ENCODE results near the gene PLEKHH1.
"Not testable (repeated sequence)": the region's sequence is repeated elsewhere in the genome, so short reads cannot be mapped to it uniquely, and the experiment has no call there.

Gene PLEKHH1

DNA sequence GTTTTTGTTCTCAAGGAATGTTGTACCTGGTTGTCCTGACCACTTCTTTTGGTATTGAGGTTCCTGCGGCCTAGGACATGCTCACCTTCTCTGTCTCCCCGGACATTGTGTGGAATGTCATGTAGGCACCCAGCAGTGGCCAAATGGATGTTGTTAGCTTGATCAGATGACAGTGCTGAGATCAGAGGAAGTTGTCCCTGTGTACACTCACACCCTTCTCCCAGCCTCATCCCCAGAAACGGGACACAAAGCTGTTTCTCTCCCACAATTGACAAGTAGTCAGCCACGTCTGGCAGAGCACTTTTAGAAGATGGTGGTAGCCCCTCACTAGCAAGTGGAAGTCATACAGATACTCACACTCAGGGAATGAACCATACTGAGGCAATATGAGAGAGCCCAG lies 3.0 kb downstream of the PLEKHH1 start:
- DNase-seq: no peak

DNA sequence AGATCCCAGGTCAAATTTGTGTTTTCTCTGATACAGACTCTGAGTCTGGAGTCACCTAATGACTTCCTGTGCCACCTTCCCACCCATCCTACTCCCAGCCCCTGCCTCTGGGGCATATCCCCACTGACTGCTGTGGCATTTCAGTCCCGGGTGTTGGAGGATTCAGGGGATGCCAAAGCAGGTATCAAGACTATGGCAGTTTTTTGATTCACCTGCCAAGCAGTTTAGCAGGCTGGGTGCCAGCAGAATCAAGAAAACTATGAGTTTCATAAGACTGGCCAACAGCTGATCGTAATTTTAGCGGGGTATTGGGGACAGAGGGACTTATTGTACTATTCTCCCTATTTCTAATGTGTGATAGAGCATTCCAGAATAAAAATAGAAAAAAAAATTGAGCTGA lies 4.6 kb downstream of the PLEKHH1 start:
- no peak for DNase-seq

- no peak for DNase-seq
Measured at GRCh38 chr14:67538501-67538900, 5.4 kb downstream of the PLEKHH1 start.

GRCh38 chr14:67539116-67539515 lies 6.0 kb downstream of the PLEKHH1 start:
- DNase-seq: no peak

GRCh38 chr14:67541448-67542387 lies 8.6 kb downstream of the PLEKHH1 start:
- no peak for DNase-seq

- not testable (repeated sequence) for DNase-seq
Measured at GRCh38 chr14:67542620-67543019, 9.5 kb downstream of the PLEKHH1 start.

- no peak for DNase-seq
Measured at GRCh38 chr14:67544590-67544989, 11.5 kb downstream of the PLEKHH1 start.

GRCh38 chr14:67547224-67547780 lies 14.2 kb downstream of the PLEKHH1 start:
- DNase-seq: no peak

GRCh38 chr14:67549734-67550133 lies 16.6 kb downstream of the PLEKHH1 start:
- DNase-seq: no peak

DNA sequence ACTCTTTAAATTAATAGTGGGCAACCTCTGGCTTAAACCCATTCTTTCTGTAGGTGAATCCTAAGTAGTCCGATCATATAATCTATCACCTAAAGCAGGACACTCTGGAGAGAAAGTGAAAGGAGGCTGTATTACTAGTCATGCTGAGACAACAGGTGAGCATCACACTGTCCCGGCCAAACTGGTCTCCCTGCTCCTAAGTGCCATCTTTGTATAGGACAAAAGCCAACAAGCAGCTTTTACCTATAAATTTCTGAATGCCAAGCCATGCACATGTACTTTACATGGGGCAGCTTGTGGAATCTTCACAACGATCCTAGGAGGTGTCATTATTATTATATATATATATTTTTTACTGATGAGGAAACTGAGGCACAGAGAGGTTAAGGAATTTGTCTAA lies 18.0 kb downstream of the PLEKHH1 start:
- DNase-seq: no peak

- no peak for DNase-seq
Measured at GRCh38 chr14:67551940-67552339, 18.9 kb downstream of the PLEKHH1 start.

GRCh38 chr14:67553547-67553946 lies 20.5 kb downstream of the PLEKHH1 start:
- DNase-seq: no peak

- no peak for DNase-seq
Measured at GRCh38 chr14:67554341-67554740, 21.3 kb downstream of the PLEKHH1 start.

DNA sequence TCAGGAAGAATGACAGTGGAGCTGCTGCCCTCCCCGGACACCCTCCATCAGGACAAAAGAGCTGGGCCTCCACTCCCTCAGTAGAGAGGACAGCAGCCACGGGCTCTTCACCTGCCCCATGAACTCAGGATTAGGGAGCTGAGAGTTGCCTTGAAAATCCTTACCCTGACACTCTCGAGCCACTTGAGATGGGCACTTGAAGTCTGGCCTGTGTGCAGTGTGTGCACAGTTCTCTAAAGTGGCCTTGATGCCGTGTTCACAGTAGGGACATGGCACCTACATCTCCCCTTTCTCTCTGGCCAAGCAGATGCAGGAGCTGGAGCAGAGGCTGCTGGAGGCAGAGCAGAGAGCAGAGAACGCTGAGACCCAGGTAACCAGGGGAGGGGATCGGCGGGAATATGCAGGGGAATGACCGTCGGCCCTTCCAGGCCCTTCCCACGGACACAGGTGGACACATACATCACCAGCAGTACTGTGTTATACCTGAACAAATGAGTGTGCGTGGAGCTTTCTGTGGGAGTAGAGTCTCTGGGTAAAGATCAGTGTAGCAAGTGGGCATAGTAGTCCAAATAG lies 22.5 kb downstream of the PLEKHH1 start:
- no peak for DNase-seq

GRCh38 chr14:67556671-67557070 lies 23.6 kb downstream of the PLEKHH1 start:
- no peak for DNase-seq

DNA sequence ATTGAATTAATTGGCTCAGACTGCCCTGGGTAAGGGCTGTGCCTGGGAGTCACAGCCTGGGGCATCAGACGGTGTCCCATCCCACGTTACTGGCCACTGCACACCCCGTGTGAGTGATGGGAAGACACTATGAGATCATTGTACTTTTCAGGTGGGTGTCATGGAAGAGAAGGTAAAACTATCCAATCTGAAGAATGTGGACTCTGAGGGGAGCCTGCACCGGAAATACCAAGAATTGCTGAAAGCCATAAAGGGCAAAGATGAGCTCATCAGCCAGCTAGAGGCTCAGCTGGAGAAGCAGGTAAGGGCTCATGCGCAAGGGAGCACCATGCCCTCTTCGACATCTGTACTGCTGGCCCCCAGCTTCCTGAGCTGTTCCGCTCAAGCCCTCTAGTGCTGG lies 24.0 kb downstream of the PLEKHH1 start:
- DNase-seq: no peak

DNA sequence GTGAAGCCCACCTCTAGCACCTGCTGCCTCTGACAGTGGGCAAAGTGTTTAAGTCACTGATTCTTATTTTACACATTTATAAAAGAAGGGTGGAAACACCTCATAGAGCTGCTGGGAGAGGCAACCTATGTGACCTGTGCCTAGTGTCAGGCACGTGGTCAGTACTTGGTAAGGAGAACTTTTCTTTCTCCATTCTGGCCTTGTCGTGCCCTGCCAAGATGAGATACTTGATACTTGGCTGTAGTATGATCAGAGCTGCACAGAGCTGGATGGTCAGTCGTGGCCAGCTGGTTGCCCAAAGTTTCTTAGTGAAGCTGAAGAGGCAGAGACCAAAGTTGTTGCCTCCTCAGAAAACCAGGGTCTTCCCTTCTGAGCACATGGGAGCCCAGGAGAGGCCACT lies 24.6 kb downstream of the PLEKHH1 start:
- DNase-seq: no peak

DNA sequence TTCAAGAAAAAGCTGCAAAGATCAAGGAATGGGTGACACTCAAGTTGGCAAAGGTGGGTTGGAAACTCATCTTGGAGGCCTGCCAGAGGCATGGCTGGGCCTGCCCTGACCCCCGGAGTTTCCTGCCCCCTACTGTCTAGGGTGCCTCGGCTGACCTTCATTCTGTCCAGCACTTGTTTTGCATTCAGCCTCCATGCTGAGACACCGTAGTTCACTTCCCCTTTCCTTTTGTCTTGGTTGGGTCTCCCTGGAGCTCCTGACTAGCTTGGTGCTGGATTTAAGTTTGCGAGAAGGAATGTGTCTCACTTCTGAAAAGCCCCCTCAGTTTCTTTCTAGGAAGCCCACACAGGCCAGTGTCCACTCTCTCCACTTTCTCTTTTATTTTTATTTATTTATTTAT lies 26.5 kb downstream of the PLEKHH1 start:
- no peak for DNase-seq

- no peak for DNase-seq
Measured at GRCh38 chr14:67562025-67562775, 29.1 kb downstream of the PLEKHH1 start.

GRCh38 chr14:67562776-67563150 lies 29.7 kb downstream of the PLEKHH1 start:
- DNase-seq: no peak

- DNase-seq: no peak
Measured at GRCh38 chr14:67564236-67564635, 31.1 kb downstream of the PLEKHH1 start.

- DNase-seq: no peak
Measured at GRCh38 chr14:67566908-67567307, 33.8 kb downstream of the PLEKHH1 start.

GRCh38 chr14:67567654-67568053 lies 34.6 kb downstream of the PLEKHH1 start:
- DNase-seq: no peak

Measured in DMS153 (cell line).